HG03139 (cell line): Measurements from ENCODE around the gene SP110.
"Not testable (repeated sequence)": the region's sequence is repeated elsewhere in the genome, so short reads cannot be mapped to it uniquely, and the experiment has no call there.

Source experiments
- ATAC-seq: cut with Tn5 transposase; IDR thresholded peaks from one replicate; pipeline ENCODE4 v1.9.1; 2021; ENCODE audit not compliant: unreplicated experiment

The SP110 gene

GRCh38 chr2:230219419-230220331 is at the start of gene SP110:
SP110 (minus strand) TSS chr2:230219984; CDS start chr2:230216927, 3,057 bp downstream.
- ATAC-seq: peak; percentile 65

- ATAC-seq: peak; percentile 54
Observed at GRCh38 chr2:230268606-230269243, 48.9 kb upstream of the SP110 start.

- peak; percentile 52 for ATAC-seq
Observed at GRCh38 chr2:230267556-230267955, 47.8 kb upstream of the SP110 start.

GRCh38 chr2:230267059-230267458 is 47.3 kb upstream of the SP110 start:
- no peak for ATAC-seq

GRCh38 chr2:230266638-230267037 is 46.9 kb upstream of the SP110 start:
- no peak for ATAC-seq

- ATAC-seq: not testable (repeated sequence)
Observed at GRCh38 chr2:230264945-230265344, 45.2 kb upstream of the SP110 start.

- ATAC-seq: no peak
Observed at GRCh38 chr2:230262246-230262645, 42.5 kb upstream of the SP110 start.

GRCh38 chr2:230258483-230258882 is 38.7 kb upstream of the SP110 start:
- no peak for ATAC-seq

- no peak for ATAC-seq
Observed at GRCh38 chr2:230256733-230257332, 37.0 kb upstream of the SP110 start.

- no peak for ATAC-seq
Observed at GRCh38 chr2:230254152-230254881, 34.5 kb upstream of the SP110 start.

GRCh38 chr2:230250231-230250630 is 30.4 kb upstream of the SP110 start:
- ATAC-seq: no peak

GRCh38 chr2:230246206-230246605 is 26.4 kb upstream of the SP110 start:
- ATAC-seq: no peak

GRCh38 chr2:230244211-230244610 is 24.4 kb upstream of the SP110 start:
- no peak for ATAC-seq

GRCh38 chr2:230234845-230235244 is 15.1 kb upstream of the SP110 start:
- no peak for ATAC-seq

GRCh38 chr2:230234122-230234722 is 14.4 kb upstream of the SP110 start:
- ATAC-seq: no peak

GRCh38 chr2:230231251-230231650 is 11.5 kb upstream of the SP110 start:
- no peak for ATAC-seq

- ATAC-seq: no peak
Observed at GRCh38 chr2:230230496-230231200, 10.9 kb upstream of the SP110 start.

- no peak for ATAC-seq
Observed at GRCh38 chr2:230230087-230230486, 10.3 kb upstream of the SP110 start.

GRCh38 chr2:230227216-230227615 is 7.4 kb upstream of the SP110 start:
- no peak for ATAC-seq

- ATAC-seq: peak; percentile 67
Observed at GRCh38 chr2:230226051-230226551, 6.3 kb upstream of the SP110 start.
